Measurements from ENCODE around the gene ZDHHC11.

- TF ChIP-seq POLR2AphosphoS5 (IDR thresholded peaks at IDR 0.05; ENCODE audit: low read depth, low read length) (no peak), REST (IDR thresholded peaks at IDR 0.05; ENCODE audit: insufficient read depth in 1 of 2, low read depth in 2 of 2, low read length in 2 of 2) (no peak), SIN3A (IDR thresholded peaks at IDR 0.05; ENCODE audit: borderline replicate concordance, insufficient read depth, low read length) (no peak)
These were observed 1.0 kb downstream of the ZDHHC11 start for GRCh38 chr5:849651-850301.
